ENCODE results near the gene BTBD19.

BTBD19 gene

DNA sequence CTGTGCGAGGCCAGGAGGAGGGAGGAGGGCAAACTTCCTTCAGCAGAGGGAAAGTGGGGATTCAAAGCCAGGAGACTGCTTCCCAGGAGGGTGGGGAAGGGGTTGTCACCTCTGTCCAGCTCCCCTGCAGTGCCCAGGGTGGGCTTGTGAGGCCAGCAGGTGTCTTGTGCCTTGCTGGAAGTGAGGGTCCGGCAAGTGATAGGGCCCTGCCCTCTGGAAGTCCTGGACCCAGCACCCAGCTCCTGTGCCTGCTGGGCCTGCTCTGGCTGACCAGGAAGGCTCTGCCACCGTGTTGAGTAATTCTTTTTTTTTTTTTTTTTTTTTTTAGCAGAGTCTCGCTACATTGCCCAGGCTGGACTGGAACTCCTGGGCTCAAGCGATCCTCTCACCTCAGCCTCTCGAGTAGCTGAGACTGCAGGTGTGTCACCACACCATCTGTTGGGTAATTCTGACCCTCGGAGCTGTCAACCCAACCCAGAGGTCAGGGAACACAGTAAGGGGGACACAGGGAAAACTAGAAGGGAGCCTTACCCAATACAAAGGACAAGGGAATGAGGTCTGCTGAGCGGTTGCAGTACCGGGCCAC, 21.4 kb upstream of the BTBD19 start:
- Histone ChIP-seq H3K9me3 (ENCODE audit: insufficient read depth, low read length, severe bottlenecking) (no peaks in the 10 kb centered on the region), H3K27me3 (ENCODE audit: insufficient read depth, low read length, poor library complexity) (no peaks in the 10 kb centered on the region), H3K4me3 (ENCODE audit: low read depth in 1 of 2, low read length in 2 of 2) (no peak overlapping the region), H4K20me1 (ENCODE audit: insufficient read depth, low read length) (no peaks in the 10 kb centered on the region), H3K4me2 (ENCODE audit: insufficient read depth, low read length) (no peak overlapping the region), H3K79me2 (ENCODE audit: insufficient read depth, low read length) (no peaks in the 10 kb centered on the region), H3K27ac (ENCODE audit: low read length) (no peak overlapping the region), H3K4me1 (ENCODE audit: insufficient read depth, low read length) (no peaks in the 10 kb centered on the region), H2AFZ (ENCODE audit: low read depth, low read length) (no peak overlapping the region), H3K36me3 (ENCODE audit: insufficient read depth, low read length) (no peaks in the 10 kb centered on the region), H3K9ac (ENCODE audit: low read depth, low read length) (no peak overlapping the region)
- DNase-seq, result no peak
- TF ChIP-seq EZH2 (IDR thresholded peaks at IDR 0.05; ENCODE audit: borderline replicate concordance, low read depth, low read length, severe bottlenecking) (no peak), CTCF (IDR thresholded peaks at IDR 0.05; ENCODE audit: borderline replicate concordance, extremely low read depth, low read length, poor library complexity, severe bottlenecking) (no peak)
- ATAC-seq (ENCODE audit: insufficient read depth, low read depth), result no peak

DNA sequence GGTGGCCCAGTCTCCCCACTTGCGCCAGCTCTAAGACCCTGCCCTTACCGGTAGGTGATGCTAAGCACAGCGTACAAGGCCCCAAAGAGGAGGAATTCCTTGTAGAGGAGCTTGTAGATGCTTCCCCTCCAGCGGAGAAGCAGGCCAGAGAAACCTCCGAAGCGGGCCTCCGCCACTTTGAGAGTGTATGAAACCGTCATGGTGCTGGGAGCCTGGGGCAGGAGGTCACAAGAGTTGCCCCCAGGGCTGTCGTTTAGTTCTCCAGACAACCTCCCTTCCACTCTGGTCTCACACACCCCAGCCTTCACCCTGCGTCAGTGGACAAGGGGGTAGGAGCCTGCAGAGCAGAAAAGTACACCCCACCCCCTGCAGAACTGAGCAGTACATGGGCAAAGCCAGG, 20.8 kb upstream of the BTBD19 start:
- DNase-seq, result no peak
- ATAC-seq (ENCODE audit: insufficient read depth, low read depth), result no peak
- Histone ChIP-seq H3K9me3 (ENCODE audit: insufficient read depth, low read length, severe bottlenecking) (no peaks in the 10 kb centered on the region), H3K4me1 (ENCODE audit: insufficient read depth, low read length) (no peaks in the 10 kb centered on the region), H3K4me2 (ENCODE audit: insufficient read depth, low read length) (no peak overlapping the region), H3K79me2 (ENCODE audit: insufficient read depth, low read length) (no peaks in the 10 kb centered on the region), H3K4me3 (ENCODE audit: low read depth in 1 of 2, low read length in 2 of 2) (no peak overlapping the region), H3K27me3 (ENCODE audit: insufficient read depth, low read length, poor library complexity) (no peaks in the 10 kb centered on the region), H3K36me3 (ENCODE audit: insufficient read depth, low read length) (no peaks in the 10 kb centered on the region), H3K27ac (ENCODE audit: low read length) (no peak overlapping the region), H2AFZ (ENCODE audit: low read depth, low read length) (no peak overlapping the region), H3K9ac (ENCODE audit: low read depth, low read length) (no peak overlapping the region), H4K20me1 (ENCODE audit: insufficient read depth, low read length) (no peaks in the 10 kb centered on the region)
- TF ChIP-seq EZH2 (IDR thresholded peaks at IDR 0.05; ENCODE audit: borderline replicate concordance, low read depth, low read length, severe bottlenecking) (no peak), CTCF (IDR thresholded peaks at IDR 0.05; ENCODE audit: borderline replicate concordance, extremely low read depth, low read length, poor library complexity, severe bottlenecking) (no peak)

- DNase-seq (no peak), ATAC-seq (ENCODE audit: insufficient read depth, low read depth) (no peak)
- no peak within 1 kb of the TSS for H3K4me3 ChIP-seq (ENCODE audit: low read depth in 1 of 2, low read length in 2 of 2)
- no peak within 1 kb of the TSS for H3K4me2 ChIP-seq (ENCODE audit: insufficient read depth, low read length)
- H3K27me3 ChIP-seq (ENCODE audit: insufficient read depth, low read length, poor library complexity), result no peaks in the 10 kb centered on the region
- no peak within 1 kb of the TSS for H3K27ac ChIP-seq (ENCODE audit: low read length)
- H4K20me1 ChIP-seq (ENCODE audit: insufficient read depth, low read length), result no peaks in the 10 kb centered on the region
- no peaks in the 10 kb centered on the region for H3K36me3 ChIP-seq (ENCODE audit: insufficient read depth, low read length)
- no peaks in the 10 kb centered on the region for H3K4me1 ChIP-seq (ENCODE audit: insufficient read depth, low read length)
- H3K9ac ChIP-seq (ENCODE audit: low read depth, low read length), result no peak within 1 kb of the TSS
- H3K79me2 ChIP-seq (ENCODE audit: insufficient read depth, low read length), result no peaks in the 10 kb centered on the region
- H2AFZ ChIP-seq (ENCODE audit: low read depth, low read length), result no peak within 1 kb of the TSS
- TF ChIP-seq CTCF (IDR thresholded peaks at IDR 0.05; ENCODE audit: borderline replicate concordance, extremely low read depth, low read length, poor library complexity, severe bottlenecking), result no peak
- no peak for TF ChIP-seq EZH2 (IDR thresholded peaks at IDR 0.05; ENCODE audit: borderline replicate concordance, low read depth, low read length, severe bottlenecking)
- H3K9me3 ChIP-seq (ENCODE audit: insufficient read depth, low read length, severe bottlenecking), result no peaks in the 10 kb centered on the region
Measured at GRCh38 chr1:44788120-44788860, 20.0 kb upstream of the BTBD19 start, which contains the start of gene BEST4. BEST4 (minus strand) TSS chr1:44788170; CDS start chr1:44787705, 465 bp downstream.
